HG03457 (cell line): ENCODE data around the gene TENM4.

ENCODE experiments used
- ATAC-seq: cut with Tn5 transposase; IDR thresholded peaks from one replicate; pipeline ENCODE4 v1.9.1; 2021; ENCODE audit warnings: moderate number of reproducible peaks; ENCODE audit not compliant: unreplicated experiment

The TENM4 gene

DNA sequence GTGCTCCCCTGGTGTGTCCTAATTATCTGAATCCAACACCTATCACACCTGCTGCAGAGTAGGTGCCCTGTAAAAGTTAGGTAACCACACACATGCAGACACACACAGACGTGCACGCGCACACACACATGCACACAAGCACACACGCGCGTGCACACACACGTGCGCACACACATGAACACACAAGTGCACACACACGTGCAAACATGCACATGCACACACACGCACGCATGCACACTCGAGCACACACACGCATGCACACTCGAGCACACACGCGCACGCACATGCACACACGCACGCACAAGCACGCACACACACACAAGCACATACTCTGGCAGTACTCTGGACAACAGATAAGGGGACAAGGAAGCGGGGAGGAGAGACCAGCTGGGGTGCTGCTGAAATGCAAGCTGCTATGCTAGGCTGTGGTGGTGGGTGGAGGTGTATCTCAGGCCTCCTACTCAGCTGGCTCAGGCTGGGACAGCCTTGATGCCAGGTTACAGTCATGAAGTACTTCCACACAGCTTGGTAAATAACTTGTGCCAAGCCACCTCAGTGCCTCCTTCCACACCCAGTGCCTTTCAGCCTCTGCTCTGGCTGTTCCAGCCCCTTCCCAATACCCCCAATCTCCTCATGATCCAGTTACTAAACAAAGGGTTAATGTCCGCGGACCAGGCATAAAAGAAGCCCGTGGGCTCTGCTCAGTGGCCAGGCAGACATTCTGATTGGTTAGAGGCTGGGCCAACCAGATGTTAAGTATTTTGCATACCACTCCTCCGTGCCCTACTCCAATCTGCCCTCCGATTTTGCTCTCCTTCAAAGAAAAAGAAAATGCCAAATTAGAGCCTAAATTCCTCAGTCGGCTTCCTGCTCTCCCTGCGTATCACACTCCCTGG is 374.1 kb downstream of the TENM4 start:
- no peak for ATAC-seq

DNA sequence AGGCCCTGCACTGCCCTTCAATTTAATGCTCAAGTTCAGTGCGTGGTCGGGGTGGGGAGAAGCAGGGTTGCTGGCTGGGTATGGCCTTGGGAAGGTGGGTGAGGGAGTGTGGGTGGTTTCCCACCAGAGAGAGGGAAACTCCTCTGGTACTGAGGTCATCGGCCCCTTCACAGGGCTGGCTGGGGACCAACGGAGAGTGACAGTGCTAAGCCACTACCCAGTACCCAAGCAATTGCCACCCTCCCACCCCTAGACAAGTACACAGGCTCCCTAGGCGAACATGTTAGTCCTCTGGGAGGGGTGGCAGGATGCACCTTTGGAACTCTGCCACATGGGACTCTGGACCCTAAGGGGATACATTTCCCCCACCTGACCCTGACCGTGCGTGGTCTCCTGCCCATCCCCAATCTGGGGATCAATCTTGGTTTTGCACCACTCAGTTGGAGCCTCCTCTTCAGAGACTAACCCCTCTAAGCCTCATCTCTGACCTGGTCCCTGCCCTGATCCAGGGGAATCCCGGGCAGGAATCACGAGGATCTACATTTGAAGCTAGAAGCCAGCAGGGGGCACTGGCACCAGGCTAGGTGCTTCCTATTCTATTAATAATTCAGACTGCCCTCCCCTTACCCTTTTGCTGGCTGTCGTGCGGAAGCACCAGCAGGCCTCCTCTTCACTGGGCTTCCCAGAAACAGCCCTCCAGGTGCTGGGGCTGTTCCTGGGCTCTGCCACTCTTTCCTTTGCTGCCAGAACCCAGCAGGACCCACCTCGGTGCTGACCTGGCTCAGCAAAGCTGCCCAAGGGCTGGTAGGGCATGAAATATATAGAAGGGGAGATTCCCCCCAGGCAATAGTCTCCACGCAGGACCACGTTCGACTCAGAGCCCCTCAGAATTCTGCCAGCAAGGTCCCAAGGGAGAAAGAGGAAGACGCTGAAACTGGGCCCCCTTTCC is 377.7 kb downstream of the TENM4 start:
- no peak for ATAC-seq

- ATAC-seq, result no peak
These were observed 380.5 kb downstream of the TENM4 start for GRCh38 chr11:79060081-79060953.

GRCh38 chr11:79059141-79059540 is 381.7 kb downstream of the TENM4 start:
- no peak for ATAC-seq

- ATAC-seq, result no peak
These were observed 384.8 kb downstream of the TENM4 start for GRCh38 chr11:79055856-79056631.

DNA sequence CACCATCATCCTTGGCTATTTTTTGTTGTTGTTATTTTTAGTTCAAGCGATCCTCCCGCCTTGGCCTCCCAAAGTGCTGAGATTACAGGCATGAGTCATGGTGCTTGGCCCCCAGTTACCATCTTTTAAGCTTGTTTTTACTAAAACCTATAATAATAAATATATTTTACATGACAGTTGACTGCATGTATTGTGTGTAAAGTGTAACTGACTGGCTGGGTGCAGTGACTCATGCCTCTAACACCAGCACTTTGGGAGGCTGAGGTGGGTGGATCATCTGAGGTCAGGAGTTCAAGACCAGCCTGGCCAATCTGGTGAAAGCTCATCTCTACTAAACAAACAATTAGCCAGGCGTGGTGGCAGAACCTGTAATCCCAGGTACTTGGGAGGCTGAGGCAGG is 386.2 kb downstream of the TENM4 start:
- ATAC-seq, result no peak

GRCh38 chr11:79052544-79052943 is 388.3 kb downstream of the TENM4 start:
- no peak for ATAC-seq

DNA sequence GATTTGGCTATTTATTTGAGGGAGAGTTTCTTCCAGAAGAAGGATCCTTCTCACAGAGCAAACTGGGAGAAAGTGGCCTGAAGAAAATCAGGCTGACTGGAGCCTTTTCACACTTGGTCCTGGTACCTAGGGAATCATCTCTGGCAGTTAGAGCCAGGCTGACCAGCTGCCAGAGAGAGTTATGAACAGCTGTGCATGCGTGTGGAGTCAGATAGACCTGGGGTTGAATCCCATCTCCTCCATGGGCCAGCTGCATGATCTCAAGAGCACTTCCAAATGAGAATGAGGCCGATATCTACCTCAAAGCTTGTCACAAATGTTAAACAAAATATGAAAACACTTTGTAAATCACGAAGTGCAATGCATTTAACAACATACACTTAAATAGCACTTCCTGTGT is 390.0 kb downstream of the TENM4 start:
- no peak for ATAC-seq

DNA sequence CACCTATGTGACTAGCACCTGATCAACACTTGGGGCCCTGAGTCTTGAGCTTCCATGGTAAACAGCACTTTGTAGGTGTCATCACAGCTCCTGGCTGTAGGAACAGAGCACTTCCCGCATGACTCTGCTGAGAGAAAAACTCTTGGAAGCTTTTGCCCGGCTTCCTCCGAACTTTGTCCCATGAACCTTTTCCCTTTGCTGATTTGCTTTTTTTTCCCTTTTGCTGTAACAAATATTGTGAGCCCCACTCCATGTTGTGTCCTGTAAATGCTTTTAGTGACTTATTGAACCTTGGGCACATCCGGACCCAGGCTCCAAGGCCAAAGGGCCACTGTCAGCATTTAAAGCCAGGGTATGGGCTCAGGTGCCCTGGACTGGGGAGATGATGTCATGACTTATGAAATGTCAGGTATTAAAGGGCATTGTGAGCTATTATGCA is 391.1 kb downstream of the TENM4 start:
- ATAC-seq, result no peak

- no peak for ATAC-seq
These were observed 392.9 kb downstream of the TENM4 start for GRCh38 chr11:79047980-79048379.

GRCh38 chr11:79047321-79047720 is 393.5 kb downstream of the TENM4 start:
- ATAC-seq, result no peak

GRCh38 chr11:79046366-79046765 is 394.5 kb downstream of the TENM4 start:
- ATAC-seq, result no peak

DNA sequence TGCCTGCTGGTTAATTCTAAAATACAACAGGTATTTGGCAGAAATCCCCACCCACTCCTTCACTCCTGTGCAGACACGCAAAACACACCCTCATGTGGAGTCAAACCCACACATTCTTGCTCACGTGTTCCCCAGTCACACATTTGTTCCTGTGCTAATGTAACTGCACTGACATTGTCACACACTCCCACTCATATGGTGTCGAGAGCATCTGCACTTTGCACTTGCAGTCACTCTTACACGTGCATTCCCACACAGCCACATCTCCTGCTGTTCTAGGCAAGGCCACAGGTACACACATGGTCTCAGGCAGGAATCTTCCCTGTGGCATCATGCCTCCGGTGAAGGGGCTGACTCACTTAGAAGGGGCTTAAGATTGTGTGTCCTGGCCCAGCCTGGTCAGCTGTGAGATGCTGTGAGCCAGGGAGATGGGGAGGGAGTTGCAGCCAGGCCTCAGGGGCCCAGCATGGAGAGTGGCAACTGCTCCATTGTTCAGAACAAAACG is 395.0 kb downstream of the TENM4 start:
- ATAC-seq, result no peak

GRCh38 chr11:79045018-79045799 is 395.6 kb downstream of the TENM4 start:
- ATAC-seq, result no peak

DNA sequence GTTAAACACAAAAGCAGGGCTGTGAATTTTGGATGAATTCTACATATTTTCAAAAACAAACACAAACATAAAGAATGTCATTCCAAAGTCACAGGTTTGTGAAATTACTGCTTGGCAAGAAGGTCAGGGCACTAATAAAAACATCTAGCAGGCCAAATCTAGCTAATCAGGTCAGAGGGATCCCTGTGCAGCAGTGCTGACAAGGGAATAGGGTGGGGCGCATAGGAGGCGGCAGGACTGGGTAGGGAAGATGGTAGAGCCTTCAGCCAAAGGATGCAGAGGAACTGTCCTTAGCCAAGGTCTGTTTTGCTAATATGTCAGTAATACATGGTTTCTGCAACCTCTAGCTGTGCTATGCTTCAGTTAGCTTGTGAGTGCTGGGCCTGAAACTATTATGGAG is 396.6 kb downstream of the TENM4 start:
- ATAC-seq, result no peak

DNA sequence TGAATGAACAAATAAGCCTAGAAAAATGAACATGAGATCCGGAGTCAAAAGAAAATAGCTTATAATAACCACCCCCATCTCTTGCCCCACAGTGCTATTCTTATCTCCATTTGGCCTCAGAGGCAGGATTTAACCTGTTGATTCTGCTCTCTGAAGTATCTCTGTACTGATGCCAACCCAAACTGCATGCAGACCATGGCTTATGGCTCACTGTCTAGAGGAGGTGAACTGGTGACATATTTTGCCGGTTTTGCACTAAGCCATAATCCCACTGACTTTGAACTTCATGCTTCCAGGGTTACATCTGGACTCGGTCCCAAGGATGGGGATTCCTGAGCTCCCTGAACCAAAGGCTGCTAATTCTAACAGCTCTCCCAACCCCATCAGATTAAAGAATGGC is 397.1 kb downstream of the TENM4 start:
- no peak for ATAC-seq

DNA sequence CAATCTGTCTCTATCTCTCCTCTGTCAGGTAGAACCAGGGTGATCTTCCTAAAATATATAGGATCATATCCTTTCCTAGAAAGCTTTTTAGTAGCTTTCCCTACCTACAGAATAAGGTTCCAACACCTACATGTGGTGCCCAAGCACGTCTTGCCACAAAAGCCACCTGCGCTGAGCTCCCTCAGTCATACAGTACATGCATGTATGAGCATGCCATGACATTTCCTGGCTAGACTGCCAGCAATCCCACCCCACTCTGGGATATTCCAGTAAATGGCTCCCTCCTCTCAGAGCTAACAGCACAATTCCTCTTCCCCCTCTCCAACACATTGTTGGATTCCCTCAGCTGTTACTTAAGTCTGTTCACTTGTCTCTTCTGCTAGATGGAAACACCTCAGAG is 398.0 kb downstream of the TENM4 start:
- no peak for ATAC-seq

GRCh38 chr11:79040348-79040747 is 400.5 kb downstream of the TENM4 start:
- ATAC-seq, result no peak

DNA sequence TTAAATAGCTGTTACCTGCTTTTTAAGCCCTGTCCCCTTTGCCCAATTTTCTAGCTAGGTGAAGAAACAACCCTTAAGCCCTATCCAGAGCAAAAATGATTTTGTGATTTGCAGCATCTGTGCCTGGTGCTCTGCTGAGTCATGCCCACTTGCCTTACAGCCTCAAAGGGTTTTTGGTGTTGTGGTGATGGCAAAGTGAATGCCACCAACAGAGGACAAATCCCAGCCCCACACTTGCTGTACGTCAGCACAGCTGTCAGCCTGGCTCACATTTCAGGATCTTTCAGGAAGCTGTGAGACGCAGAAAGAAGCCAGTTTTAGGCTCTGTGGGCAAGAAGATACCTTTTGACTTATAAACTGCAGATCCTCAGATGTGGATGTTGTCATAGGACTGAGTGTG is 401.7 kb downstream of the TENM4 start:
- ATAC-seq, result no peak
